Suprapubic skin (tissue), 4 donors: ENCODE data around the gene FBXO11. TPM values are rescaled to one million over a fixed set of nuclear protein-coding genes. Genes with fewer than 3 reads are reported as not detected.

Experiments used
- DNase-seq, 2 donors: peaks; one replicate each; pipeline ENCODE4 v3.0.0-alpha.2; 2019; ENCODE audit warnings: low spot score in 2 of 2
- H3K27ac ChIP-seq: fragments of 200-600 bp; sonication (generic); one replicate; pipeline ENCODE4 v1.5.1; 2019
- H3K27me3 ChIP-seq: fragments of 200-600 bp; sonication (generic); one replicate; pipeline ENCODE4 v1.5.1; 2019
- H3K36me3 ChIP-seq: fragments of 200-600 bp; sonication (generic); one replicate; pipeline ENCODE4 v1.5.1; 2019
- H3K4me1 ChIP-seq: fragments of 200-600 bp; sonication (generic); one replicate; pipeline ENCODE4 v1.5.1; 2019
- H3K4me3 ChIP-seq: fragments of 200-600 bp; sonication (generic); one replicate; pipeline ENCODE4 v1.5.1; 2019; ENCODE audit warnings: mild to moderate bottlenecking
- H3K9me3 ChIP-seq: fragments of 200-600 bp; sonication (generic); one replicate; pipeline ENCODE4 v1.5.1; 2019
- EP300 ChIP-seq: sonication (generic); formaldehyde crosslinking; IDR thresholded peaks from one replicate; pipeline ENCODE4 v1.6.1; 2017; ENCODE audit warnings: antibody characterized with exemption
- POLR2A ChIP-seq, 2 donors: fragments of 450-650 bp; IDR thresholded peaks; one replicate each; pipeline ENCODE4 v1.6.1; 2017; ENCODE audit warnings: antibody characterized with exemption in 2 of 2, mild to moderate bottlenecking in 2 of 2, moderate library complexity in 2 of 2
- POLR2AphosphoS5 ChIP-seq, 3 donors: sonication (generic); formaldehyde crosslinking; IDR thresholded peaks; one replicate each; pipeline ENCODE4 v1.6.1; 2017; ENCODE audit warnings: antibody characterized with exemption in 3 of 3
- WGBS: methylation state at CpG from one replicate; pipeline ENCODE4 v1.1.5; 2018; 5-methylcytosine and 5-hydroxymethylcytosine counted together
- total RNA-seq, 4 donors: library from RNA; depleted of rRNA; stranded (reverse); fragments of >200 nt; gene quantifications; one replicate each; pipeline ENCODE4 v1.1.0, GENCODE V29; 2016
- TF ChIP-seq, protein P1 (sequence below), 2 donors: fragments of 200-600 bp in 1 of 2; fragments of 450-650 bp in 1 of 2; sonication (generic) in 1 of 2; IDR thresholded peaks; one replicate each; pipeline ENCODE4 v1.5.1; 2016 to 2019; ENCODE audit warnings: antibody characterized with exemption in 2 of 2, mild to moderate bottlenecking in 1 of 2, moderate library complexity in 1 of 2

The FBXO11 gene
- total RNA-seq, 4 donors from 2014 or later = 30.8 to 62.9 (median 47.2) TPM

DNA sequence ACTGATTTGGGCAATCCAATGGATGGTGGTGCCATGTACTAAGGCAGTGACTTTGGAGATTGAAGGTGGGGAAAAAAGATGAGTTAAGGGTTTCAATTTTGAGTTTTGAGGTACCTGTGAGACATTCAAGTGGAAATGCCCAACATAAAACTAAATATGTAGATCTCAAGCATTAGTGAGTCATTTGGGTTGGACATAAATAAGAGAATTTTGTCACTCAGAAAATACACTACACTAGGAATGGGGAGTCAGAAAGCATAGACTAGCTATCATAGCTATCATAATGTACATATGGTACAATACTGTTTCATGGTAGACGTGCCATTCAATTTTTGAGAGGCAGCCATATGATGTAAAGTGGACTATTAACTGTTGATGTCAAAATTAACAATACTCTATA, 56.1 kb downstream of the FBXO11 start:
- peaks cover 4% of the 10 kb centered on the region for H3K4me1 ChIP-seq
- H3K27me3 ChIP-seq = no peaks in the 10 kb centered on the region
- no peaks in the 10 kb centered on the region for H3K36me3 ChIP-seq
- no peak overlapping the region for H3K4me3 ChIP-seq
- 87% methylated on average over 1 of the region's 1 CpG for WGBS
- TF ChIP-seq, protein P1, sequence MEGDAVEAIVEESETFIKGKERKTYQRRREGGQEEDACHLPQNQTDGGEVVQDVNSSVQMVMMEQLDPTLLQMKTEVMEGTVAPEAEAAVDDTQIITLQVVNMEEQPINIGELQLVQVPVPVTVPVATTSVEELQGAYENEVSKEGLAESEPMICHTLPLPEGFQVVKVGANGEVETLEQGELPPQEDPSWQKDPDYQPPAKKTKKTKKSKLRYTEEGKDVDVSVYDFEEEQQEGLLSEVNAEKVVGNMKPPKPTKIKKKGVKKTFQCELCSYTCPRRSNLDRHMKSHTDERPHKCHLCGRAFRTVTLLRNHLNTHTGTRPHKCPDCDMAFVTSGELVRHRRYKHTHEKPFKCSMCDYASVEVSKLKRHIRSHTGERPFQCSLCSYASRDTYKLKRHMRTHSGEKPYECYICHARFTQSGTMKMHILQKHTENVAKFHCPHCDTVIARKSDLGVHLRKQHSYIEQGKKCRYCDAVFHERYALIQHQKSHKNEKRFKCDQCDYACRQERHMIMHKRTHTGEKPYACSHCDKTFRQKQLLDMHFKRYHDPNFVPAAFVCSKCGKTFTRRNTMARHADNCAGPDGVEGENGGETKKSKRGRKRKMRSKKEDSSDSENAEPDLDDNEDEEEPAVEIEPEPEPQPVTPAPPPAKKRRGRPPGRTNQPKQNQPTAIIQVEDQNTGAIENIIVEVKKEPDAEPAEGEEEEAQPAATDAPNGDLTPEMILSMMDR (IDR thresholded peaks at IDR 0.05) = no peak
- TF ChIP-seq POLR2AphosphoS5 (IDR thresholded peaks at IDR 0.05) = no peak
- TF ChIP-seq EP300 = no peak
- TF ChIP-seq POLR2A (IDR thresholded peaks at IDR 0.05) = no peak
- no peaks in the 10 kb centered on the region for H3K9me3 ChIP-seq
- no peak for DNase-seq
- H3K27ac ChIP-seq = no peak overlapping the region

DNA sequence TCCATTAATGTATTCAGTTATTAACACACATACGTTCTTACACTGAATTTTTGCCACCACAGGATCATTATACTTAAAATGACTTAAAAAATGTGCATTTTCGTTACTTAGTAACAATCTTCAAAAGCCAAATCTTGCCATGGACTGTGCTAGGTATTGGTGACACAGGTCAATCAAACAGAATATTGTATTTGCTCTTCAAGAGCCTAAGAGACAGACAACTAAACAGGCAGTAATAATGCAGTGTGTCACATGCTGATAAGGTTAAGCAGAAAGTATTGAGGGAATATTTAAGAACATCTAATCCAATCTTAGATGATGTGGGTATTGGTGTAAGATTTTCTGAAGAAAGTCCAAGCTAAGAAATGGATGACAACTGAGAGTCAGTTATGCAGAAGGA, 56.9 kb downstream of the FBXO11 start:
- 82% methylated on average over 2 of the region's 2 CpGs for WGBS
- H3K27ac ChIP-seq = no peak overlapping the region
- DNase-seq = no peak
- no peaks in the 10 kb centered on the region for H3K36me3 ChIP-seq
- no peaks in the 10 kb centered on the region for H3K9me3 ChIP-seq
- no peaks in the 10 kb centered on the region for H3K27me3 ChIP-seq
- no peak overlapping the region for H3K4me3 ChIP-seq
- TF ChIP-seq POLR2AphosphoS5 (IDR thresholded peaks at IDR 0.05) = no peak
- H3K4me1 ChIP-seq = peaks cover 5% of the 10 kb centered on the region

DNA sequence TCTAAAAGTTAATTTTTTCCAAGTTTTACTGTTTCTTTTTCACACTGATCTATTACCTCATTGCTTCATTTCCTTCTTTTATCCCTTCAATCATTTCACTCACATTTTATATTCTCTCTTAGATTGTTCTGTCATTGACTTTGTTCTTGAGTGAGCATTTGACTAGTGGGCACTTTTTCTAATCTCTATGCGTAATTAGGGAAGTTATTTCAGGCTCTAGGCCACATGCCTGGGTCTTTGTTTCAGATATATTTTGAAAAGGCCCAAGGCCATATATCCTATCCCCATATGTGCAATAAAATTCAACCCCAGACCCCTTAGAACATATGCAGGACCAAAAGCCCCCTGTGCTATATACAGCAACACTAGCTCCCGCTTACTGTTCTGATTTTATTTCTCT, 62.1 kb downstream of the FBXO11 start:
- H3K27me3 ChIP-seq = no peaks in the 10 kb centered on the region
- peaks cover 5% of the 10 kb centered on the region for H3K4me1 ChIP-seq
- no peaks in the 10 kb centered on the region for H3K36me3 ChIP-seq
- no peaks in the 10 kb centered on the region for H3K9me3 ChIP-seq
- DNase-seq = no peak
- TF ChIP-seq POLR2A (IDR thresholded peaks at IDR 0.05) (no peak), EP300 (no peak), POLR2AphosphoS5 (IDR thresholded peaks at IDR 0.05) (no peak)
- TF ChIP-seq, protein P1 (IDR thresholded peaks at IDR 0.05) = no peak
- WGBS = 78% methylated on average over 2 of the region's 2 CpGs
- H3K4me3 ChIP-seq = no peak overlapping the region
- no peak overlapping the region for H3K27ac ChIP-seq

DNA sequence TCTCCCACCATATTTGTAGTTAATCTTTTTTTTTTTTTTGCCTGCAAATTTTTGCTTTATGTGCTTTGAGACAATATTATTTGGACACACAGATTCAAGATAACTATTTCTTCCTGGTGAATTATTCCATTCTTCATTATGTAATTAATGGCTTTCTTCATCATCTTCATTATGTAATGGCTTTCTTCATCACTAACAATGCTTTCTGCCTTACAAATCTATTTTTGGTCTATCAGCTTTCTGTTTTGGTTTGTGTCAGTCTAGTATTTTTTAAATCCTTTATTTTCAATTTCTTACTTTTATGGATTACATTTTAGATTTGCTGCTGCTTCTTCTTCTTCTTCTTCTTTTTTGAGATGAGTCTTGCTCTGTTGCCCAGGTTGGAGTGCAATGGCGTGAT, 62.9 kb downstream of the FBXO11 start:
- peaks cover 5% of the 10 kb centered on the region for H3K4me1 ChIP-seq
- DNase-seq = no peak
- peaks cover 7% of the 10 kb centered on the region for H3K36me3 ChIP-seq
- no peak overlapping the region for H3K4me3 ChIP-seq
- no peaks in the 10 kb centered on the region for H3K9me3 ChIP-seq
- H3K27ac ChIP-seq = no peak overlapping the region
- no peaks in the 10 kb centered on the region for H3K27me3 ChIP-seq
- 95% methylated on average over 1 of the region's 1 CpG for WGBS
- TF ChIP-seq EP300 (no peak), POLR2AphosphoS5 (IDR thresholded peaks at IDR 0.05) (no peak), POLR2A (IDR thresholded peaks at IDR 0.05) (no peak)
- TF ChIP-seq, protein P1 (IDR thresholded peaks at IDR 0.05) = no peak

DNA sequence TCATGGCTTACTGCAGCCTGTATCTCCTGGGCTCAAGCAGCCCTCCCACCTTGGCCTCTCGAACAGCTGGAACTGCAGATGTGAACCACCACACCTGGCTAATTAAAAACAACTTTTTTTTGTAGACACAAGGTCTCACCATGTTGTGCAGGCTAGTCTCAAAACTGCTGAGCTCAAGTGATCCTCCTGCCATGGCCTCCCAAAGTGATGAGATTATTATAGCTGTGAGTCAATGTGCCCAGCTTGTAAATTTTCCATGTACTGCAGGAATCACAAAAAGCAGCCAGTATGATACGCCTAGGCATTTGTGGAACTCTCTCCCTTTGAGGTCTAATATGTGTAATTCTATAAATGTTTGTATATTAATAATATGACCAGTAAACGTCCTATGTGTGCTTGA, 63.5 kb downstream of the FBXO11 start:
- no peak overlapping the region for H3K4me3 ChIP-seq
- H3K27me3 ChIP-seq = no peaks in the 10 kb centered on the region
- DNase-seq = no peak
- peaks cover 5% of the 10 kb centered on the region for H3K4me1 ChIP-seq
- H3K9me3 ChIP-seq = no peaks in the 10 kb centered on the region
- 86% methylated on average over 3 of the region's 3 CpGs for WGBS
- H3K36me3 ChIP-seq = peaks cover 12% of the 10 kb centered on the region
- TF ChIP-seq EP300 (no peak), POLR2AphosphoS5 (IDR thresholded peaks at IDR 0.05) (no peak), POLR2A (IDR thresholded peaks at IDR 0.05) (no peak)
- TF ChIP-seq, protein P1 (IDR thresholded peaks at IDR 0.05) = no peak
- no peak overlapping the region for H3K27ac ChIP-seq

DNA sequence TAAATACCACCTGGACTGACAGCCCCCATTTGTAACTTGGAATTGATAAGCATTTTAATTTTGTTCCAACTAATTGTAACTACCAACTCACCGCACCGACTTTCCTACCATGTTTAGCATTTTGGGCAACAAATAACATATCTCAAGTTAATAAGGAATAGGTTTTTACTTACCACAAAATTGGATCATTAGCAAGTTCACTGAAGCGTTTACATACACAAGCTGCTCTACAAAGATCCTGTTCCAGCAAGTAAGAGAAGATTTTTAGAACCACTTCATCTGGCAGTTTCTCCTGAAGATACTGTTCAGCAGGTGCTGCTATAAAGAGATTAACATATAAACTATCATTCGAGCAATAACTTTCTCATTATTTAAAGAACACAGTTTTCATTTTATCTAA, 67.6 kb downstream of the FBXO11 start:
- H3K27ac ChIP-seq = no peak overlapping the region
- H3K36me3 ChIP-seq = peaks cover 54% of the 10 kb centered on the region
- H3K4me1 ChIP-seq = no peaks in the 10 kb centered on the region
- H3K4me3 ChIP-seq = no peak overlapping the region
- H3K9me3 ChIP-seq = no peaks in the 10 kb centered on the region
- TF ChIP-seq, protein P1 (IDR thresholded peaks at IDR 0.05) = no peak
- TF ChIP-seq POLR2A (IDR thresholded peaks at IDR 0.05) = no peak
- TF ChIP-seq POLR2AphosphoS5 (IDR thresholded peaks at IDR 0.05) = no peak
- TF ChIP-seq EP300 = no peak
- DNase-seq = no peak
- no peaks in the 10 kb centered on the region for H3K27me3 ChIP-seq
- 79% methylated on average over 4 of the region's 4 CpGs for whole genome bisulfite sequencing
